GM23248 (cell line): ENCODE results near the gene CILP.

Source experiments
- EZH2 ChIP-seq: fragments of 200-600 bp; sonication (generic); IDR thresholded peaks from 2 replicates; pipeline ENCODE4 v1.6.1; 2018; ENCODE audit warnings: antibody characterized with exemption, mild to moderate bottlenecking; ENCODE audit not compliant: insufficient read depth, poor library complexity, severe bottlenecking
- EZH2phosphoT487 ChIP-seq: fragments of 200-600 bp; sonication (generic); IDR thresholded peaks from 2 replicates; pipeline ENCODE4 v1.6.1; 2018; ENCODE audit warnings: antibody characterized with exemption, moderate library complexity, mild to moderate bottlenecking, low read depth; ENCODE audit not compliant: insufficient read depth

- TF ChIP-seq EZH2 (no peak), EZH2phosphoT487 (no peak)
These were observed 63.4 kb downstream of the CILP start for GRCh38 chr15:65147902-65148301.
